ENCODE results near the gene PLK3. TPM values are rescaled to one million over a fixed set of nuclear protein-coding genes. Genes with fewer than 3 reads are reported as not detected.
A peak's percentile ranks its signal among the peaks of the same experiment; 100 is the strongest.
"Not testable (repeated sequence)": the region's sequence is repeated elsewhere in the genome, so short reads cannot be mapped to it uniquely, and the experiment has no call there.

The PLK3 gene
- total RNA-seq, 1 experiment from 2014 or later, result 4.9 TPM

GRCh38 chr1:44810101-44810761 is 10.1 kb downstream of the PLK3 start:
- Histone ChIP-seq H3K36me3 (replicated peaks; ENCODE audit: control insufficient read depth, insufficient read depth, low read length) (peaks cover 1% of the 10 kb centered on the region), H3K4me3 (ENCODE audit: insufficient read depth, low read depth, low read length) (no peak overlapping the region), H3K27me3 (ENCODE audit: control insufficient read depth, insufficient read depth, low read length) (no peaks in the 10 kb centered on the region; the same call in 1 of the 2 replicates)
- no peak for DNase-seq

GRCh38 chr1:44810762-44811105 is 10.6 kb downstream of the PLK3 start:
- H3K36me3 ChIP-seq (replicated peaks; ENCODE audit: control insufficient read depth, insufficient read depth, low read length); H3K4me3 ChIP-seq (ENCODE audit: insufficient read depth, low read depth, low read length); DNase-seq: not testable (repeated sequence)

GRCh38 chr1:44811234-44811633 is 11.1 kb downstream of the PLK3 start:
- DNase-seq, result no peak
- no peak overlapping the region for H3K4me3 ChIP-seq (ENCODE audit: insufficient read depth, low read depth, low read length)
- no peaks in the 10 kb centered on the region; the same call in none of the 2 replicates for H3K36me3 ChIP-seq (replicated peaks; ENCODE audit: control insufficient read depth, insufficient read depth, low read length)
- H3K27me3 ChIP-seq (ENCODE audit: control insufficient read depth, insufficient read depth, low read length), result no peaks in the 10 kb centered on the region; the same call in 1 of the 2 replicates

More at GRCh38 chr1:44810762-44811105, 10.6 kb downstream of the PLK3 start:
- not testable (repeated sequence) for H3K27me3 ChIP-seq (ENCODE audit: control insufficient read depth, insufficient read depth, low read length)

GRCh38 chr1:44812822-44813543 is 12.8 kb downstream of the PLK3 start:
- peak overlapping the region; percentile 55; the same call in 1 of the 2 replicates for H3K4me3 ChIP-seq (ENCODE audit: insufficient read depth, low read depth, low read length)
- H3K36me3 ChIP-seq (replicated peaks; ENCODE audit: control insufficient read depth, insufficient read depth, low read length), result no peaks in the 10 kb centered on the region; the same call in 1 of the 2 replicates
- peak; percentile 86 for DNase-seq
- no peaks in the 10 kb centered on the region; the same call in 1 of the 2 replicates for H3K27me3 ChIP-seq (ENCODE audit: control insufficient read depth, insufficient read depth, low read length)

GRCh38 chr1:44815926-44816325 is 15.7 kb downstream of the PLK3 start:
- not testable (repeated sequence) for DNase-seq; H3K27me3 ChIP-seq (ENCODE audit: control insufficient read depth, insufficient read depth, low read length); H3K36me3 ChIP-seq (replicated peaks; ENCODE audit: control insufficient read depth, insufficient read depth, low read length); H3K4me3 ChIP-seq (ENCODE audit: insufficient read depth, low read depth, low read length)

- no peak overlapping the region for H3K4me3 ChIP-seq (ENCODE audit: insufficient read depth, low read depth, low read length)
- no peak for DNase-seq
- no peaks in the 10 kb centered on the region for H3K27me3 ChIP-seq (ENCODE audit: control insufficient read depth, insufficient read depth, low read length)
- no peaks in the 10 kb centered on the region for H3K36me3 ChIP-seq (replicated peaks; ENCODE audit: control insufficient read depth, insufficient read depth, low read length)
Measured at GRCh38 chr1:44817307-44817706, 17.1 kb downstream of the PLK3 start.

GRCh38 chr1:44817771-44818495 is 17.8 kb downstream of the PLK3 start:
- DNase-seq, result no peak
- Histone ChIP-seq H3K27me3 (ENCODE audit: control insufficient read depth, insufficient read depth, low read length) (no peaks in the 10 kb centered on the region), H3K36me3 (replicated peaks; ENCODE audit: control insufficient read depth, insufficient read depth, low read length) (no peaks in the 10 kb centered on the region), H3K4me3 (ENCODE audit: insufficient read depth, low read depth, low read length) (no peak overlapping the region)

GRCh38 chr1:44819196-44819607 is 19.0 kb downstream of the PLK3 start:
- H3K27me3 ChIP-seq (ENCODE audit: control insufficient read depth, insufficient read depth, low read length), result no peaks in the 10 kb centered on the region
- peak; percentile 47 for DNase-seq
- no peaks in the 10 kb centered on the region for H3K36me3 ChIP-seq (replicated peaks; ENCODE audit: control insufficient read depth, insufficient read depth, low read length)
- H3K4me3 ChIP-seq (ENCODE audit: insufficient read depth, low read depth, low read length), result peak overlapping the region; percentile 30

- peak overlapping the region; percentile 37 for H3K4me3 ChIP-seq (ENCODE audit: insufficient read depth, low read depth, low read length)
- no peaks in the 10 kb centered on the region for H3K27me3 ChIP-seq (ENCODE audit: control insufficient read depth, insufficient read depth, low read length)
- H3K36me3 ChIP-seq (replicated peaks; ENCODE audit: control insufficient read depth, insufficient read depth, low read length), result no peaks in the 10 kb centered on the region
- peak; percentile 94 for DNase-seq
Measured at GRCh38 chr1:44819608-44820327, 19.6 kb downstream of the PLK3 start.

- DNase-seq, result peak; percentile 28
Measured at GRCh38 chr1:44820328-44821239, 20.4 kb downstream of the PLK3 start.

GRCh38 chr1:44821240-44821715 is 21.1 kb downstream of the PLK3 start:
- peak; percentile 18 for DNase-seq
- Histone ChIP-seq H3K36me3 (replicated peaks; ENCODE audit: control insufficient read depth, insufficient read depth, low read length) (no peaks in the 10 kb centered on the region), H3K27me3 (ENCODE audit: control insufficient read depth, insufficient read depth, low read length) (no peaks in the 10 kb centered on the region), H3K4me3 (ENCODE audit: insufficient read depth, low read depth, low read length) (no peak overlapping the region)

More at GRCh38 chr1:44820328-44821239, 20.4 kb downstream of the PLK3 start:
- Histone ChIP-seq H3K36me3 (replicated peaks; ENCODE audit: control insufficient read depth, insufficient read depth, low read length) (no peaks in the 10 kb centered on the region), H3K4me3 (ENCODE audit: insufficient read depth, low read depth, low read length) (peak overlapping the region; percentile 37), H3K27me3 (ENCODE audit: control insufficient read depth, insufficient read depth, low read length) (no peaks in the 10 kb centered on the region)

- DNase-seq, result peak; percentile 37
- Histone ChIP-seq H3K27me3 (ENCODE audit: control insufficient read depth, insufficient read depth, low read length) (no peaks in the 10 kb centered on the region), H3K4me3 (ENCODE audit: insufficient read depth, low read depth, low read length) (no peak overlapping the region), H3K36me3 (replicated peaks; ENCODE audit: control insufficient read depth, insufficient read depth, low read length) (no peaks in the 10 kb centered on the region)
Measured at GRCh38 chr1:44822131-44822701, 22.0 kb downstream of the PLK3 start.

GRCh38 chr1:44822981-44823451 is 22.8 kb downstream of the PLK3 start:
- H3K27me3 ChIP-seq (ENCODE audit: control insufficient read depth, insufficient read depth, low read length), result no peaks in the 10 kb centered on the region
- peak; percentile 23 for DNase-seq
- no peak overlapping the region for H3K4me3 ChIP-seq (ENCODE audit: insufficient read depth, low read depth, low read length)

More at GRCh38 chr1:44822981-44823451, 22.8 kb downstream of the PLK3 start:
- no peaks in the 10 kb centered on the region for H3K36me3 ChIP-seq (replicated peaks; ENCODE audit: control insufficient read depth, insufficient read depth, low read length)

All from H7 (cell line).